ENCODE data around the gene NR1I3.
A peak's percentile ranks its signal among the peaks of the same experiment; 100 is the strongest.

The NR1I3 gene

DNA sequence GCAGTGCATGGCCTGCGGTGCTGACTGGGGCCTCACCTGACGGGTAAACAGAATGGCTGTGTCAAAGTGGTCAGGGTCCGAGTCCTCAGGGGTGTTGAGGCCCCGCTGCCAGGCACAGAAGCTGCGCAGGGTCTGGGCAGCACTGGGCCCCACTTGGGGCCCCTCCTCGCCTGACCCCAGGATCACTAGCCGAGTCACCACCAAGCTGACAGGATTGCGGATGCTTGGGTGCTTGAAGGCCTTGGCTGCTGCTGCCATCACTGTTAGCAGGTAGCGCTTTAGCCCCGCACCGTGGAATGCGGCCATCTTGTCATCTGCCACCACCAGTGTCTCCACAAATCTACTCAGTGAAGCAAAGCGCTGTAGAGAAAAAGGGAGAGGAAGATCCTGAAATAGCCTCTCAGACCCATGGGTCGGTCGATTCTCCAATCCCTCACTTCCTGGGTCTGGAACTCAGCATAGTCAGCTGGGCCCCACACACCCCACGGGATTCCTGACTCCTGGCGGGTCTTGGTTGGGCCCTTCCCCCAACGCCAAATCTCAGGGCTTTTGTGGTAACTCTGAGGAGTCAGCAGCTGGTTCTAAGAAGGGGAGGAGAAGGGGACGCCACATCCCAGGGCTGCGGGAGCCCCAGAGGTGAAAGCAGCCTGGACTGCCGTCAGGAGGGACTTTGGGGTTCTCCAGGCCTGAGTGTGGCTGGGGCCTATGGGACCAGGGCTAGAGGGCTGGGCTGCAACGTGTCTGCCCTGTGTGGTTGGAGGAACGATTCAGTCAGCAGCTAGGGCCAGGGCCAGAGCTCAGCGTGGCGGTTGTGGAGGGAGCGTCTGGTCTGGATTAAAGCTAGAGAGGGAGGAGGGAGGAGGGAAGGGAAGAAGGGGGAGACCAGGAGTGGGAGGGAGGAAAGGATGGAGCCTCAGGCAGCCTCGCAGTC lies 41.2 kb downstream of the NR1I3 start:
- peak overlapping the region; percentile 42 for H2BK15ac ChIP-seq (ENCODE audit: low read length)
- no peak for DNase-seq (ENCODE audit: low spot score)

DNA sequence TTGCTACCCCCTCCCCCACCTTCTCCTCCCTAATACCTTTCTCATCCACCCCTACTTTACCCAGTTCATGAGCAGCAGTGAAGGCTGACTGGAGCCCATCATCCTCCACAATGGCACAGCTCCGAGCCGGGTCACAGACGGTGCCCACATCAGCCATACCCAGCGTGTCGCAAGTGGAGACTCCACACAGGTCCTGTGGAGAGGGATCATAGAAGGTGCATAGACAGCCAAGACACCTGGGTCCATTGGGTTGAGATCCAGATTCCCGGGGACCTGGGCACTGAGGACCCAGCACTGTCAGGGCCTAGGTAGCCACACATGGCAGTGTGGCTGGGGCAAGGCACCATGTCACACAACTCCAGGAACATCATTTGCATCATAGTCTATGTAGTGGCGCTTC lies 41.9 kb downstream of the NR1I3 start:
- no peak overlapping the region for H2BK12ac ChIP-seq (ENCODE audit: low read length)
- H3K36me3 ChIP-seq (replicated peaks in 1 of 2; ENCODE audit: control insufficient read depth in 2 of 2, insufficient read depth in 2 of 2, low read length in 2 of 2): peaks cover 0 to 3% of the 10 kb centered on the region in 2 donors
- no peak overlapping the region for H4K91ac ChIP-seq (ENCODE audit: low read depth, low read length, poor library complexity)
- H3K4me1 ChIP-seq (ENCODE audit: control insufficient read depth in 2 of 2, insufficient read depth in 1 of 2, low read depth in 1 of 2, low read length in 2 of 2): peaks cover 25 to 43% of the 10 kb centered on the region in 2 donors
- no peaks in the 10 kb centered on the region for H3K27me3 ChIP-seq (ENCODE audit: control insufficient read depth in 3 of 3, insufficient read depth in 3 of 3, low read depth in 1 of 3, low read length in 3 of 3)
- no peak overlapping the region for H3K4me3 ChIP-seq (ENCODE audit: low read length in 2 of 2)
- H3K23ac ChIP-seq (ENCODE audit: low read depth, low read length, poor library complexity): no peak overlapping the region
- H2BK120ac ChIP-seq (ENCODE audit: low read depth, low read length): no peak overlapping the region
- H2BK15ac ChIP-seq (ENCODE audit: low read length): peak overlapping the region; percentile 40
- no peak overlapping the region for H2AK5ac ChIP-seq (ENCODE audit: low read depth, low read length)
- peak overlapping the region; percentile 66 for H3K18ac ChIP-seq (ENCODE audit: low read length)
- no peak overlapping the region for H3K9ac ChIP-seq (ENCODE audit: low read depth, low read length, poor library complexity)
- H3K27ac ChIP-seq (replicated peaks; ENCODE audit: low read length): no peak overlapping the region
- no peak overlapping the region for H3K4ac ChIP-seq (ENCODE audit: low read length)
- H3K14ac ChIP-seq (ENCODE audit: low read length): no peak overlapping the region
- DNase-seq (ENCODE audit: low spot score): no peak
- H2BK5ac ChIP-seq (ENCODE audit: low read length): peak overlapping the region; percentile 27
- no peak overlapping the region for H3K4me2 ChIP-seq (ENCODE audit: insufficient read depth, low read length, poor library complexity, severe bottlenecking)
- no peak overlapping the region for H4K8ac ChIP-seq (ENCODE audit: low read depth, low read length)
- WGBS, 2 donors (ENCODE audit: extremely low coverage in 2 of 2, insufficient read length in 2 of 2, insufficient replicate concordance in 1 of 2): no CpG with 5 or more reads among the region's 7 CpGs
- H3K79me1 ChIP-seq (ENCODE audit: low read depth, low read length): no peaks in the 10 kb centered on the region
- no peaks in the 10 kb centered on the region for H3K9me3 ChIP-seq (replicated peaks in 1 of 2; ENCODE audit: control insufficient read depth in 2 of 2, insufficient read depth in 1 of 2, low read depth in 1 of 2, low read length in 2 of 2)
- H2AFZ ChIP-seq (ENCODE audit: low read length): no peak overlapping the region

More for the DNA sequence above, 41.2 kb downstream of the NR1I3 start:
- Histone ChIP-seq H3K27me3 (ENCODE audit: control insufficient read depth in 3 of 3, insufficient read depth in 3 of 3, low read depth in 1 of 3, low read length in 3 of 3) (no peaks in the 10 kb centered on the region), H3K23ac (ENCODE audit: low read depth, low read length, poor library complexity) (peak overlapping the region; percentile 25), H3K27ac (replicated peaks; ENCODE audit: low read length) (peak overlapping the region; percentile 53), H3K4me1 (ENCODE audit: control insufficient read depth in 2 of 2, insufficient read depth in 1 of 2, low read depth in 1 of 2, low read length in 2 of 2) (peaks cover 30 to 50% of the 10 kb centered on the region in 2 donors), H2BK120ac (ENCODE audit: low read depth, low read length) (no peak overlapping the region), H3K36me3 (replicated peaks in 1 of 2; ENCODE audit: control insufficient read depth in 2 of 2, insufficient read depth in 2 of 2, low read length in 2 of 2) (no peaks in the 10 kb centered on the region), H2AK5ac (ENCODE audit: low read depth, low read length) (no peak overlapping the region), H2AFZ (ENCODE audit: low read length) (peak overlapping the region; percentile 90), H3K79me1 (ENCODE audit: low read depth, low read length) (no peaks in the 10 kb centered on the region), H3K9me3 (replicated peaks in 1 of 2; ENCODE audit: control insufficient read depth in 2 of 2, insufficient read depth in 1 of 2, low read depth in 1 of 2, low read length in 2 of 2) (no peaks in the 10 kb centered on the region), H3K18ac (ENCODE audit: low read length) (peak overlapping the region; percentile 94), H2BK5ac (ENCODE audit: low read length) (peak overlapping the region; percentile 27), H3K14ac (ENCODE audit: low read length) (no peak overlapping the region), H3K4me3 (ENCODE audit: low read length in 2 of 2) (no peak overlapping the region), H3K9ac (ENCODE audit: low read depth, low read length, poor library complexity) (peak overlapping the region; percentile 60), H3K4me2 (ENCODE audit: insufficient read depth, low read length, poor library complexity, severe bottlenecking) (peak overlapping the region; percentile 32), H2BK12ac (ENCODE audit: low read length) (no peak overlapping the region), H3K4ac (ENCODE audit: low read length) (peak overlapping the region; percentile 8), H4K8ac (ENCODE audit: low read depth, low read length) (no peak overlapping the region), H4K91ac (ENCODE audit: low read depth, low read length, poor library complexity) (peak overlapping the region; percentile 60)
- no CpG with 5 or more reads among the region's 27 CpGs for WGBS, 2 donors (ENCODE audit: extremely low coverage in 2 of 2, insufficient read length in 2 of 2, insufficient replicate concordance in 1 of 2)

DNA sequence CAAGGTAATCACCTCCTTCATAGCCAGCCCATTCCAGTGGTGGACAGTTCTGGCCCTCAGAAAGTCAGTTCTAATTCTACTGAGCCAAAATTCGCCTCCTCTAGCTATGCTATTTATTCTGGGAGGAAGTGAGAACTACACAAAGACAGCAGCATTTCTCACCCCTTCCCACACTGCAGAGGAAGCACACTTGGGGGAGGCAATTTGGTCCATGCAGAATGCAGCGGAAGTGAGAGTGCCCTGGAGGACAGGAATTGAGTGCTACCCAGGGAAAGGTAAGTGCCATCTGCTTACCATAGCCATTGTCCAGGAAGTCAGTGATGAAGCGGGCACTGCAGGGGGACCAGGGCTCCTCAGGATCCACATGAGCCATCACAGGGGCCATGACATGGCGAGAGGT lies 42.8 kb downstream of the NR1I3 start:
- Histone ChIP-seq H3K79me1 (ENCODE audit: low read depth, low read length) (no peaks in the 10 kb centered on the region), H2BK120ac (ENCODE audit: low read depth, low read length) (no peak overlapping the region), H3K27me3 (ENCODE audit: control insufficient read depth in 3 of 3, insufficient read depth in 3 of 3, low read depth in 1 of 3, low read length in 3 of 3) (no peaks in the 10 kb centered on the region), H2BK15ac (ENCODE audit: low read length) (no peak overlapping the region), H3K36me3 (replicated peaks in 1 of 2; ENCODE audit: control insufficient read depth in 2 of 2, insufficient read depth in 2 of 2, low read length in 2 of 2) (peaks cover 0 to 3% of the 10 kb centered on the region in 2 donors), H2AFZ (ENCODE audit: low read length) (no peak overlapping the region), H4K8ac (ENCODE audit: low read depth, low read length) (no peak overlapping the region), H3K18ac (ENCODE audit: low read length) (no peak overlapping the region), H3K4me3 (ENCODE audit: low read length in 2 of 2) (no peak overlapping the region), H3K4ac (ENCODE audit: low read length) (no peak overlapping the region), H3K9ac (ENCODE audit: low read depth, low read length, poor library complexity) (no peak overlapping the region), H2BK5ac (ENCODE audit: low read length) (no peak overlapping the region), H3K4me2 (ENCODE audit: insufficient read depth, low read length, poor library complexity, severe bottlenecking) (no peak overlapping the region), H3K9me3 (replicated peaks in 1 of 2; ENCODE audit: control insufficient read depth in 2 of 2, insufficient read depth in 1 of 2, low read depth in 1 of 2, low read length in 2 of 2) (no peaks in the 10 kb centered on the region), H2BK12ac (ENCODE audit: low read length) (no peak overlapping the region), H3K27ac (replicated peaks; ENCODE audit: low read length) (no peak overlapping the region), H3K23ac (ENCODE audit: low read depth, low read length, poor library complexity) (no peak overlapping the region), H4K91ac (ENCODE audit: low read depth, low read length, poor library complexity) (no peak overlapping the region), H3K14ac (ENCODE audit: low read length) (no peak overlapping the region), H3K4me1 (ENCODE audit: control insufficient read depth in 2 of 2, insufficient read depth in 1 of 2, low read depth in 1 of 2, low read length in 2 of 2) (peaks cover 16 to 33% of the 10 kb centered on the region in 2 donors), H2AK5ac (ENCODE audit: low read depth, low read length) (no peak overlapping the region)
- no CpG with 5 or more reads among the region's 4 CpGs for WGBS, 2 donors (ENCODE audit: extremely low coverage in 2 of 2, insufficient read length in 2 of 2, insufficient replicate concordance in 1 of 2)
- DNase-seq (ENCODE audit: low spot score): no peak

DNA sequence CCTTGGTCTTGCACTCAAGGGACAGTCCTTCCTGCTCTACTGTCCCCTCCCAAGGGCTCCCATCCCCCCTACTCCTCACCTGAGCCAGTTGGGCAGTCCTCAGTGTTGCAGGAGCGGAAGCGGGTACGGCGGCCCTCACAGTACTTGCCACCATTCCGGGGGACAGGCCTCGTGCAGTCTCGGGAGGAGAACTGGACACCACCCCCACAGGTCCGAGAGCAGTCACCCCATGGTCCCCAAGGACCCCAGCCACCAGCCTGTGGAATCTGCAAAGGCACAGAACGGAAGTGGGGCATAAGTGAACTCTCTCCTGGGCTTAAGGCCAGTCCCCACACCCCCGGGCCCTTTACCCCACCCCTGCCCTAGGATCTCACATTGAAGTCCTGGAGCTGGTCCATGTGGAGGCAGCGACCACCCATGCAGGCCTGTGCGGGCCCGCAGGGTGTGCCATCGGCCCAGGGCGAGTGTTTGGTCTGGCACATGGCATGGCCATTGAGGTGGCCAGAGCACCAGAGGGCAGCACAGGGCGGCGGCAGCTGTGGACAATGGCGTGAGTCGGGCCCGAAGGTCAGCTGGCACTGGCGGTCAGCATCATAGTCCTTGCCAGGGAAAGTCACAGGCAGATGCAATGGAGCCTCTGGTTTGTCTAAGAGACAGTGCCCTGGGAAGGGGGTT lies 44.3 kb downstream of the NR1I3 start:
- no peak for DNase-seq (ENCODE audit: low spot score)
- Histone ChIP-seq H3K9me3 (replicated peaks in 1 of 2; ENCODE audit: control insufficient read depth in 2 of 2, insufficient read depth in 1 of 2, low read depth in 1 of 2, low read length in 2 of 2) (no peaks in the 10 kb centered on the region), H2BK12ac (ENCODE audit: low read length) (no peak overlapping the region), H2AK5ac (ENCODE audit: low read depth, low read length) (no peak overlapping the region), H3K4me2 (ENCODE audit: insufficient read depth, low read length, poor library complexity, severe bottlenecking) (no peak overlapping the region), H3K18ac (ENCODE audit: low read length) (peak overlapping the region; percentile 21), H2AFZ (ENCODE audit: low read length) (peak overlapping the region; percentile 88), H2BK15ac (ENCODE audit: low read length) (peak overlapping the region; percentile 2), H2BK120ac (ENCODE audit: low read depth, low read length) (no peak overlapping the region), H3K4ac (ENCODE audit: low read length) (no peak overlapping the region), H3K27me3 (ENCODE audit: control insufficient read depth in 3 of 3, insufficient read depth in 3 of 3, low read depth in 1 of 3, low read length in 3 of 3) (no peaks in the 10 kb centered on the region), H3K36me3 (replicated peaks in 1 of 2; ENCODE audit: control insufficient read depth in 2 of 2, insufficient read depth in 2 of 2, low read length in 2 of 2) (peaks cover 0 to 3% of the 10 kb centered on the region in 2 donors), H2BK5ac (ENCODE audit: low read length) (no peak overlapping the region), H3K14ac (ENCODE audit: low read length) (no peak overlapping the region), H3K9ac (ENCODE audit: low read depth, low read length, poor library complexity) (no peak overlapping the region), H3K27ac (replicated peaks; ENCODE audit: low read length) (no peak overlapping the region), H3K23ac (ENCODE audit: low read depth, low read length, poor library complexity) (no peak overlapping the region), H3K4me3 (ENCODE audit: low read length in 2 of 2) (no peak overlapping the region), H4K8ac (ENCODE audit: low read depth, low read length) (no peak overlapping the region), H3K4me1 (ENCODE audit: control insufficient read depth in 2 of 2, insufficient read depth in 1 of 2, low read depth in 1 of 2, low read length in 2 of 2) (peaks cover 13 to 20% of the 10 kb centered on the region in 2 donors), H3K79me1 (ENCODE audit: low read depth, low read length) (no peaks in the 10 kb centered on the region), H4K91ac (ENCODE audit: low read depth, low read length, poor library complexity) (peak overlapping the region; percentile 32)
- no CpG with 5 or more reads among the region's 21 CpGs for WGBS, 2 donors (ENCODE audit: extremely low coverage in 2 of 2, insufficient read length in 2 of 2, insufficient replicate concordance in 1 of 2)
